HEK293 (cell line): ENCODE measurements around the gene SYNPO.

Source experiments
- CTCF ChIA-PET: fragments of 350-600 bp; formaldehyde crosslinking; extraction: SDS; loops from one replicate; lab custom pipeline; 2021; ENCODE audit warnings: antibody characterized with exemption; lab: Yijun Ruan, JAX
- POLR2A ChIA-PET: fragments of 300-600 bp; formaldehyde crosslinking; extraction: SDS; loops from one replicate; lab custom pipeline; 2020; ENCODE audit warnings: antibody characterized with exemption, inconsistent platforms; lab: Yijun Ruan, JAX
- H3K27ac ChIP-seq: fragments of 200-500 bp; sonication (Bioruptor generic); 2 replicates; pipeline ENCODE4 v1.5.1; 2014; ENCODE audit warnings: low read depth, low read length, control low read depth, inconsistent platforms; ENCODE audit errors: extremely low read depth
- H3K36me3 ChIP-seq, 2 experiments: fragments of 200-500 bp in 1 of 2; sonication (Bioruptor generic) in 1 of 2; 1 replicate in 1 of 2; 2 replicates in 1 of 2; pipeline ENCODE4 v1.5.1; 2014 to 2017; ENCODE audit warnings: inconsistent platforms in 2 of 2, low read length in 2 of 2; ENCODE audit not compliant: control insufficient read depth in 2 of 2, insufficient read depth in 1 of 2
- H3K4me1 ChIP-seq: fragments of 200-500 bp; sonication (Bioruptor generic); 2 replicates; pipeline ENCODE4 v1.5.1; 2014; ENCODE audit warnings: mild to moderate bottlenecking, low read length, inconsistent platforms; ENCODE audit not compliant: control insufficient read depth, insufficient read depth
- H3K4me3 ChIP-seq: 2 replicates; pipeline ENCODE4 v1.5.1; 2011; ENCODE audit warnings: low read depth, mild to moderate bottlenecking, control low read depth, low read length, moderate library complexity
- H3K9me3 ChIP-seq: fragments of 200-500 bp; sonication (Bioruptor generic); 2 replicates; pipeline ENCODE4 v1.5.1; 2014; ENCODE audit warnings: low read depth, low read length, inconsistent platforms; ENCODE audit not compliant: control insufficient read depth, insufficient read depth
- ELK4 ChIP-seq: IDR thresholded peaks from 2 replicates; pipeline ENCODE4 v1.6.1; 2011; ENCODE audit warnings: mild to moderate bottlenecking, low read depth, low read length, borderline replicate concordance
- IKZF3 ChIP-seq: fragments of 450-650 bp; IDR thresholded peaks from 2 replicates; pipeline ENCODE4 v1.5.0; 2018; ENCODE audit warnings: missing biosample characterization, mild to moderate bottlenecking, missing genetic modification characterization, moderate library complexity
- KLF1 ChIP-seq: fragments of 450-650 bp; formaldehyde crosslinking; IDR thresholded peaks from 2 replicates; pipeline ENCODE4 v1.5.1; 2016; ENCODE audit warnings: missing biosample characterization, missing genetic modification characterization
- KLF16 ChIP-seq: fragments of 450-650 bp; formaldehyde crosslinking; IDR thresholded peaks from 2 replicates; pipeline ENCODE4 v1.5.1; 2017; ENCODE audit warnings: missing biosample characterization, missing genetic modification characterization
- KLF7 ChIP-seq: fragments of 450-650 bp; formaldehyde crosslinking; IDR thresholded peaks from 2 replicates; pipeline ENCODE4 v1.5.1; 2016; ENCODE audit warnings: missing biosample characterization, missing genetic modification characterization, borderline replicate concordance
- OVOL3 ChIP-seq: fragments of 450-650 bp; formaldehyde crosslinking; IDR thresholded peaks from 2 replicates; pipeline ENCODE4 v1.5.1; 2016; ENCODE audit warnings: missing biosample characterization, missing genetic modification characterization
- SCRT2 ChIP-seq: fragments of 450-650 bp; formaldehyde crosslinking; IDR thresholded peaks from 2 replicates; pipeline ENCODE4 v1.5.1; 2016; ENCODE audit warnings: missing biosample characterization, missing genetic modification characterization
- SP7 ChIP-seq: fragments of 450-650 bp; formaldehyde crosslinking; IDR thresholded peaks from 2 replicates; pipeline ENCODE4 v1.5.1; 2016; ENCODE audit warnings: missing biosample characterization, missing genetic modification characterization
- YY1 ChIP-seq: fragments of 450-650 bp; formaldehyde crosslinking; IDR thresholded peaks from 2 replicates; pipeline ENCODE4 v1.5.1; 2018; ENCODE audit warnings: missing biosample characterization, missing genetic modification characterization
- ZFHX2 ChIP-seq: fragments of 450-650 bp; formaldehyde crosslinking; conservative IDR thresholded peaks from 2 replicates; pipeline ENCODE4 v1.5.1; 2016; ENCODE audit warnings: missing biosample characterization, missing genetic modification characterization
- ZIC2 ChIP-seq: fragments of 450-650 bp; formaldehyde crosslinking; IDR thresholded peaks from 2 replicates; pipeline ENCODE4 v1.5.1; 2016; ENCODE audit warnings: missing biosample characterization, missing genetic modification characterization
- ZNF132 ChIP-seq: fragments of 450-650 bp; formaldehyde crosslinking; IDR thresholded peaks from 2 replicates; pipeline ENCODE4 v1.5.1; 2017; ENCODE audit warnings: missing biosample characterization, missing genetic modification characterization, borderline replicate concordance
- ZNF174 ChIP-seq: fragments of 450-650 bp; formaldehyde crosslinking; IDR thresholded peaks from 2 replicates; pipeline ENCODE4 v1.5.0; 2017; ENCODE audit warnings: missing biosample characterization, mild to moderate bottlenecking, missing genetic modification characterization
- ZNF2 ChIP-seq: fragments of 450-650 bp; formaldehyde crosslinking; IDR thresholded peaks from 2 replicates; pipeline ENCODE4 v1.5.1; 2016; ENCODE audit warnings: missing biosample characterization, missing genetic modification characterization
- ZNF26 ChIP-seq: fragments of 450-650 bp; formaldehyde crosslinking; IDR thresholded peaks from 2 replicates; pipeline ENCODE4 v1.5.1; 2016; ENCODE audit warnings: missing biosample characterization, missing genetic modification characterization
- ZNF350 ChIP-seq: fragments of 450-650 bp; formaldehyde crosslinking; IDR thresholded peaks from 2 replicates; pipeline ENCODE4 v1.5.0; 2017; ENCODE audit warnings: missing biosample characterization, mild to moderate bottlenecking, missing genetic modification characterization
- ZNF37A ChIP-seq: fragments of 450-650 bp; IDR thresholded peaks from 2 replicates; pipeline ENCODE4 v1.5.1; 2018; ENCODE audit warnings: missing biosample characterization, missing genetic modification characterization
- ZNF433 ChIP-seq: fragments of 450-650 bp; formaldehyde crosslinking; IDR thresholded peaks from 2 replicates; pipeline ENCODE4 v1.5.1; 2016; ENCODE audit warnings: missing biosample characterization, missing genetic modification characterization, low read depth
- ZNF529 ChIP-seq: fragments of 450-650 bp; formaldehyde crosslinking; IDR thresholded peaks from 2 replicates; pipeline ENCODE4 v1.5.1; 2017; ENCODE audit warnings: missing genetic modification characterization, missing biosample characterization; ENCODE audit not compliant: insufficient replicate concordance
- ZNF544 ChIP-seq: fragments of 450-650 bp; formaldehyde crosslinking; IDR thresholded peaks from 2 replicates; pipeline ENCODE4 v1.5.0; 2017; ENCODE audit warnings: missing biosample characterization, missing genetic modification characterization
- ZNF558 ChIP-seq: fragments of 450-650 bp; formaldehyde crosslinking; IDR thresholded peaks from 2 replicates; pipeline ENCODE4 v1.5.1; 2016; ENCODE audit warnings: missing biosample characterization, missing genetic modification characterization
- ZNF560 ChIP-seq: fragments of 450-650 bp; formaldehyde crosslinking; IDR thresholded peaks from 2 replicates; pipeline ENCODE4 v1.5.1; 2017; ENCODE audit warnings: missing biosample characterization, missing genetic modification characterization, borderline replicate concordance
- ZNF561 ChIP-seq: fragments of 450-650 bp; IDR thresholded peaks from 2 replicates; pipeline ENCODE4 v1.5.1; 2018; ENCODE audit warnings: missing biosample characterization, missing genetic modification characterization, borderline replicate concordance
- ZNF596 ChIP-seq: fragments of 450-650 bp; IDR thresholded peaks from 2 replicates; pipeline ENCODE4 v1.5.0; 2018; ENCODE audit warnings: missing biosample characterization, mild to moderate bottlenecking, missing genetic modification characterization, moderate library complexity
- ZNF626 ChIP-seq: fragments of 450-650 bp; sonication (Bioruptor Pico); formaldehyde crosslinking; IDR thresholded peaks from 2 replicates; pipeline ENCODE4 v1.5.1; 2018; ENCODE audit warnings: missing biosample characterization, missing genetic modification characterization, inconsistent platforms
- ZNF707 ChIP-seq: fragments of 450-650 bp; formaldehyde crosslinking; IDR thresholded peaks from 2 replicates; pipeline ENCODE4 v1.5.1; 2016; ENCODE audit warnings: missing biosample characterization, missing genetic modification characterization
- ZNF76 ChIP-seq: fragments of 450-650 bp; formaldehyde crosslinking; IDR thresholded peaks from 2 replicates; pipeline ENCODE4; 2016; ENCODE audit warnings: low read depth, missing biosample characterization, missing genetic modification characterization, borderline replicate concordance
- ZNF843 ChIP-seq: fragments of 450-650 bp; formaldehyde crosslinking; IDR thresholded peaks from 2 replicates; pipeline ENCODE4 v1.5.1; 2016; ENCODE audit warnings: missing biosample characterization, missing genetic modification characterization
- TF ChIP-seq, protein P1 (sequence below): fragments of 450-650 bp; IDR thresholded peaks from 2 replicates; pipeline ENCODE4 v1.5.1; 2018; ENCODE audit warnings: missing biosample characterization, mild to moderate bottlenecking, missing genetic modification characterization
- TF ChIP-seq, protein P2 (sequence below): fragments of 450-650 bp; formaldehyde crosslinking; IDR thresholded peaks from 2 replicates; pipeline ENCODE4 v1.5.1; 2016; ENCODE audit warnings: missing biosample characterization, missing genetic modification characterization
- TF ChIP-seq, protein P3 (sequence below): fragments of 450-650 bp; formaldehyde crosslinking; IDR thresholded peaks from 2 replicates; pipeline ENCODE4 v1.5.1; 2016; ENCODE audit warnings: missing biosample characterization, missing genetic modification characterization

Gene SYNPO

GRCh38 chr5:150656191-150657132 lies 16.0 kb downstream of the SYNPO start:
- H3K36me3 ChIP-seq: no peaks in the 10 kb centered on the region
- H3K4me1 ChIP-seq: no peaks in the 10 kb centered on the region
- H3K9me3 ChIP-seq: no peaks in the 10 kb centered on the region
- ChIA-PET CTCF (interaction anchor here (0.6 to 9.2 kb wide), 16 partner anchors 9 to 194 kb away, joined by 3 to 161 read pairs (median 4); no protein-coding TSS in a partner anchor), POLR2A (interaction anchor here (0.6 to 2.7 kb wide), 10 partner anchors 11 to 380 kb away, joined by 3 to 13 read pairs (median 4); partner anchors contain the start of genes DCTN4 and RBM22)
- H3K4me3 ChIP-seq: peak overlapping the region; percentile 55
- H3K27ac ChIP-seq: peak overlapping the region; percentile 73; the same call in 1 of the 2 replicates
- no peak; the same call in none of the 2 replicates for TF ChIP-seq IKZF3 (tag by site-specific recombination)
- TF ChIP-seq KLF1 (tag by site-specific recombination): peak; percentile 65
- peak; percentile 95 for TF ChIP-seq ZIC2 (tag by site-specific recombination)
- no peak for TF ChIP-seq ZNF560
- no peak for TF ChIP-seq KLF16 (tag by site-specific recombination)
- TF ChIP-seq ZNF529 (tag by site-specific recombination): no peak
- TF ChIP-seq ZNF433: no peak
- no peak for TF ChIP-seq ZNF2 (tag by site-specific recombination)
- no peak for TF ChIP-seq ZNF626 (tag by site-specific recombination)
- no peak for TF ChIP-seq KLF7
- TF ChIP-seq, protein P1, sequence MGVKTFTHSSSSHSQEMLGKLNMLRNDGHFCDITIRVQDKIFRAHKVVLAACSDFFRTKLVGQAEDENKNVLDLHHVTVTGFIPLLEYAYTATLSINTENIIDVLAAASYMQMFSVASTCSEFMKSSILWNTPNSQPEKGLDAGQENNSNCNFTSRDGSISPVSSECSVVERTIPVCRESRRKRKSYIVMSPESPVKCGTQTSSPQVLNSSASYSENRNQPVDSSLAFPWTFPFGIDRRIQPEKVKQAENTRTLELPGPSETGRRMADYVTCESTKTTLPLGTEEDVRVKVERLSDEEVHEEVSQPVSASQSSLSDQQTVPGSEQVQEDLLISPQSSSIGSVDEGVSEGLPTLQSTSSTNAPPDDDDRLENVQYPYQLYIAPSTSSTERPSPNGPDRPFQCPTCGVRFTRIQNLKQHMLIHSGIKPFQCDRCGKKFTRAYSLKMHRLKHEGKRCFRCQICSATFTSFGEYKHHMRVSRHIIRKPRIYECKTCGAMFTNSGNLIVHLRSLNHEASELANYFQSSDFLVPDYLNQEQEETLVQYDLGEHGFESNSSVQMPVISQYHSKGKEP: 0 out of 2 replicates have a peak, but pooled peaks have one; percentile 8
- TF ChIP-seq ZNF26 (tag by site-specific recombination): no peak
- TF ChIP-seq ZNF132 (tag by site-specific recombination): no peak
- TF ChIP-seq, protein P2, sequence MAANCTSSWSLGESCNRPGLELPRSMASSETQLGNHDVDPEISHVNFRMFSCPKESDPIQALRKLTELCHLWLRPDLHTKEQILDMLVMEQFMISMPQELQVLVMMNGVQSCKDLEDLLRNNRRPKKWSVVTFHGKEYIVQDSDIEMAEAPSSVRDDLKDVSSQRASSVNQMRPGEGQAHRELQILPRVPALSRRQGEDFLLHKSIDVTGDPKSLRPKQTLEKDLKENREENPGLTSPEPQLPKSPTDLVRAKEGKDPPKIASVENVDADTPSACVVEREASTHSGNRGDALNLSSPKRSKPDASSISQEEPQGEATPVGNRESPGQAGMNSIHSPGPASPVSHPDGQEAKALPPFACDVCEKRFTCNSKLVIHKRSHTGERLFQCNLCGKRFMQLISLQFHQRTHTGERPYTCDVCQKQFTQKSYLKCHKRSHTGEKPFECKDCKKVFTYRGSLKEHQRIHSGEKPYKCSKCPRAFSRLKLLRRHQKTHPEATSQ: no peak
- no peak for TF ChIP-seq YY1 (tag by site-specific recombination)
- no peak for TF ChIP-seq ZNF174 (tag by site-specific recombination)
- no peak for TF ChIP-seq ELK4
- TF ChIP-seq, protein P3, sequence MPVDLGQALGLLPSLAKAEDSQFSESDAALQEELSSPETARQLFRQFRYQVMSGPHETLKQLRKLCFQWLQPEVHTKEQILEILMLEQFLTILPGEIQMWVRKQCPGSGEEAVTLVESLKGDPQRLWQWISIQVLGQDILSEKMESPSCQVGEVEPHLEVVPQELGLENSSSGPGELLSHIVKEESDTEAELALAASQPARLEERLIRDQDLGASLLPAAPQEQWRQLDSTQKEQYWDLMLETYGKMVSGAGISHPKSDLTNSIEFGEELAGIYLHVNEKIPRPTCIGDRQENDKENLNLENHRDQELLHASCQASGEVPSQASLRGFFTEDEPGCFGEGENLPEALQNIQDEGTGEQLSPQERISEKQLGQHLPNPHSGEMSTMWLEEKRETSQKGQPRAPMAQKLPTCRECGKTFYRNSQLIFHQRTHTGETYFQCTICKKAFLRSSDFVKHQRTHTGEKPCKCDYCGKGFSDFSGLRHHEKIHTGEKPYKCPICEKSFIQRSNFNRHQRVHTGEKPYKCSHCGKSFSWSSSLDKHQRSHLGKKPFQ (tag by site-specific recombination): no peak
- TF ChIP-seq ZFHX2 (tag by site-specific recombination): peak; percentile 29; the same call in 1 of the 2 replicates
- TF ChIP-seq SCRT2 (tag by site-specific recombination): no peak
- TF ChIP-seq ZNF558 (tag by site-specific recombination): no peak
- no peak for TF ChIP-seq ZNF37A (tag by site-specific recombination)
- TF ChIP-seq OVOL3 (tag by site-specific recombination): no peak
- peak; percentile 67; the same call in 1 of the 2 replicates for TF ChIP-seq ZNF596 (tag by site-specific recombination)
- TF ChIP-seq ZNF544 (tag by site-specific recombination): no peak
- TF ChIP-seq SP7 (tag by site-specific recombination): 0 out of 2 replicates have a peak, but pooled peaks have one; percentile 44
- 0 out of 2 replicates have a peak, but pooled peaks have one; percentile 41 for TF ChIP-seq ZNF76
- TF ChIP-seq ZNF843 (tag by site-specific recombination): no peak
- TF ChIP-seq ZNF561 (tag by site-specific recombination): peak; percentile 88
- TF ChIP-seq ZNF350: no peak
- no peak for TF ChIP-seq ZNF707 (tag by site-specific recombination)
